PFSK-1 (cell line): ENCODE measurements around the gene KIAA0753.

Experiments
- FOXP2 ChIP-seq: optimal IDR thresholded peaks from 2 replicates; pipeline ENCODE3; 2011; ENCODE audit warnings: borderline replicate concordance, control low read depth, inconsistent platforms; ENCODE audit not compliant: insufficient read depth; ENCODE audit errors: extremely low read length, extremely low read depth
- POLR2AphosphoS5 ChIP-seq: IDR thresholded peaks from 2 replicates; pipeline ENCODE4 v1.6.1; 2012; ENCODE audit warnings: low read depth, mild to moderate bottlenecking, control low read depth, low read length, moderate library complexity
- REST ChIP-seq, 2 experiments: IDR thresholded peaks; 2 replicates each; pipeline versions ENCODE4 v1.6.1 to v1.8.0; 2011 to 2012; ENCODE audit warnings: low read depth in 2 of 2, low read length in 2 of 2, control low read depth in 1 of 2, inconsistent platforms in 1 of 2, mild to moderate bottlenecking in 1 of 2, moderate library complexity in 1 of 2; ENCODE audit not compliant: insufficient read depth in 1 of 2
- SIN3A ChIP-seq: IDR thresholded peaks from 2 replicates; pipeline ENCODE4 v1.6.1; 2012; ENCODE audit warnings: mild to moderate bottlenecking, low read length, moderate library complexity, borderline replicate concordance; ENCODE audit not compliant: insufficient read depth
- TAF1 ChIP-seq: IDR thresholded peaks from 2 replicates; pipeline ENCODE4 v1.6.1; 2012; ENCODE audit warnings: low read length, control low read depth, borderline replicate concordance; ENCODE audit not compliant: insufficient read depth

- no peak for TF ChIP-seq POLR2AphosphoS5
- TF ChIP-seq REST (IDR thresholded peaks at IDR 0.05; ENCODE audit: insufficient read depth in 1 of 2, low read depth in 2 of 2, low read length in 2 of 2) = no peak
- no peak for TF ChIP-seq TAF1
- no peak for TF ChIP-seq SIN3A
- no peak for TF ChIP-seq FOXP2
Measured at GRCh38 chr17:6681671-6682070, 41.2 kb upstream of the KIAA0753 start.
